GM21515 (cell line): ENCODE data around the gene SASH3.

ENCODE experiments used
- ATAC-seq: cut with Tn5 transposase; IDR thresholded peaks from one replicate; pipeline ENCODE4 v1.9.1; 2021; ENCODE audit not compliant: unreplicated experiment

Gene SASH3

DNA sequence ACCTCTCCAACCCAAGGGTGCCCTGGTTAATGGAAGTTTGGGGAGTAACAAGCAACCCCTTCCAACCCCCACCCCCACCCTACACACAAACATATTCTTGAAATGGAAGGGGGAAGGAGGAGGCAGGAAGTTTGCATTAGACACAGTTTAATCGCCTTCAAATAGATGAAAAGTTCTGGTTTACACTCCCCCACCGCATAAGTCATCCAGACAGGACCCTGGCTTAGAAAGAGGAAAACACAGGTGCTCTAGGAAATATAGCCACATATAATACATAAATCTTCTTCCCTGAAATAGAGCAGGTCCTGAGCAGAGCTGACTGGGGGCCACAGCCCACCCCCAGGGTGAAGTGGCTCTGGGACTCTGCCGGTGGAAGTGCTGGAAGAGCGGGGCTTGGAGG, 25.1 kb downstream of the SASH3 start:
- ATAC-seq, result no peak

DNA sequence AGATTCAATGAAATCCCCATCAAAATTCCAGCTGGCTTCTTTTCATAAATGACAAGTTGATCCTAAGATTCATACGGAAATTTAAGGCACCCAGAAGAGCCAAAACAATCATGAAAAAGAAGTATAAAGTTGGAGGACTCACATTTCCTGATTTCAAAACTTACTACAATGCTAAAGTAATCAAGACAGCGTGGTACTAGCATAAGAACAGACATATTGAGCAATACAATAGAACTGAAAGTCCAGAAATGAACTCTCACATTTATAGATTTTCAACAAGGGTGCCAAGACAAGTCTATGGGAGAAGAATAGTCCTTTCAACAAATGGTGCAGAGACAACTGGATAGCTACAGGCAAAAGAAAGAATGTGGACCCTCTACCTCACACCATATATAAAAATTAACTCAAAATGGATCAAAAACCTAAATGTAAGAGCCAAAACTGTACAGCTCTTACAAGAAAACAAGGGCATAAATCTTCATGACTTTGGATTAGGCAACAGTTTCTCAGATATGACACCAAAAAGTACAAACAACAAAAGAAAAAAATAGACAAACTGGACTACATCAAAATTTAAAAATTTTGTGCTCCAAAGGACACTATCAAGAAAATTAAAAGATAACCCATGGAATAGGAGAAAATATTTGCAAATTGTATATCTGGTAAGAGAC, 28.5 kb downstream of the SASH3 start:
- no peak for ATAC-seq

DNA sequence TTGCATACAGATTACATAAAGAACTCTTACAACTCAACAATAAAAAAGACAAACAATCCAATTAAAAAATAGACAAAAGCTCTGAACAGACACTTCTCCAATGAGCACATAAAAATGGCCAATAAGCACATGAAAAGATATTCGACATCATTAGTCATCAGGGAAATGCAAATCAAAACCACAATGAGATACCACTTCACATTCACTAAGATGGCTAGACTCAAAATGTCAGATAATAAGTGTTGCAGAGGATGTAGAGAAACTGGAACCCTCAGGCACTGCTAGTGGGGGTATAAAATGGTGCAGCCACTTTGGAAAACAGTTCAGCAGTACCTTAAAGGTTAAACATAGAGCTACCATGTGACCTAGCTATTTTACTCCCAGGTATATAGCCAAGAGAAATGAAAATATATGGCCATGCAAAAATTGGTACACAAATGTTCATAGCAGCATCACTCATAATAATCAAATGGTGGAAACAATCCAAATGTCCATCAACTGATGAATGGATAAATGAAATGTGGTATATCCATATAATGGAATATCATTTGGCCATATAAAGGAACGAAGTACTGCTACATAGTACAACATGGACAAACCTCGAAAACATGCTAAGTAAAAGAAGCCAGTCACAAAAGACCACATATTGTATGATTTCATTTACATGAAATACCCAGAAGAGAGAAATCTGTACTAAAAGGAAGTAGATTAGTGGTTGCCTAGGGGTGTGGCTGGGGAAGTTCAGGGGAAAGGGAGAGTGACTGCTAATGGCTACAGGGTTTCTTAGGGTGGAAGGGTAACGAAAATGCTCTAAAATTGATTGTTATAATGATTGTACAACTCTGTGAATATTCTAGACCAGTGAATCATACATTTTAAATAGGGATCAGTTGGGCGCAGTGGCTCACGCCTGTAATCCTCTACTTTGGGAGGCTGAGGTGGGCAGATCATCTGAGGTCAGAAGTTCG, 29.4 kb downstream of the SASH3 start:
- ATAC-seq, result no peak

DNA sequence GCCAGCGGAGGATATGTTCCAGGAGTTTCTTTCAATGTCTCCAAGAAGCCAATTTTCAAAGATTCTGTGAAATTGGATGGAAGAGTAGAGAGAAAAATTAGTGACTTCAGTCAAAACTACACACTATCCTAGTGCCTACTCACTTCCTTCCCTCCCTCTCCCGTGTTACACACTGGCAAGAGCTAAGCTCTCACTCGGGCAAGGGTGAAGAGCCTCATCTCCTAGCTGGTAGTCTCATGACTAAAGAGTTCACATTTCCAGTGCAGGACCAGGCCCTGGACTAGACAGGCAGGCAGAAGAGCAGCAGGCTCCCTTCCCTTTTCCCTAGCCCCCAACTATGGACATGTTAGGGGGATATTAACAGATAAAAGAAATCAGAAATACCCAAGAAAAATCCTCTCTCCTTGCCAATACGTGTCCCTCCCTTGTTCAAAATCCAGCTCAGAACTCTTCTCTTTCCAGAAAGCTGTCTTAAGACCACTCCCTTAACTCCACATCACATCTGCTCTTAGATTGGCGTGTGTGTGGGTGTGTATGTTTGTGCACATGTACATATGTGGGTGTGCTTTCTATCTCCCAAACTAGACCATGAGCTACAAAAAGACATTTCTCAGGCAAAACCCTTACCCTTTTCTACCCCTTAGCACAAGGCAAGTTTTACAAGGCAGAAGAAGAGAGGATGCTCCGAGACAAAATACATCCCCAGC, 34.1 kb downstream of the SASH3 start:
- no peak for ATAC-seq

DNA sequence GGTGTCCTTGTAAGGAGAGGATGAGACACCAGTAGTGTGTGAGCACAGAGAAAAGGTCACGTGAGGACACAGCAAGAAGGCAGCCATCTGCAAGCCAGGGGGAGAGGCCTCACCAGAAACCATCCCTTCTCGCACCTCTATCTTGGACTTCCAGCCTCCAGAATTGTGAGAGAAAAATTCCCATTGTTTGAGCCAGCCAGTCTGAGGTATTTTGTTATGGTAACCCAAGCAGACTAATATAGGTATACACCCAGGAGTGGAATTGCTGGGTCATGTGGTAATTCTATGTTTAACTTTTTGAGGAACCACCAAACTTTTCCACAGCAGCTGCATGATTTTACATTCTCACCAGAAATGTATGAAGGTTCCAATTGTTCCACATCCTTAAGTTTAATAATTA, 38.4 kb downstream of the SASH3 start:
- ATAC-seq, result no peak

DNA sequence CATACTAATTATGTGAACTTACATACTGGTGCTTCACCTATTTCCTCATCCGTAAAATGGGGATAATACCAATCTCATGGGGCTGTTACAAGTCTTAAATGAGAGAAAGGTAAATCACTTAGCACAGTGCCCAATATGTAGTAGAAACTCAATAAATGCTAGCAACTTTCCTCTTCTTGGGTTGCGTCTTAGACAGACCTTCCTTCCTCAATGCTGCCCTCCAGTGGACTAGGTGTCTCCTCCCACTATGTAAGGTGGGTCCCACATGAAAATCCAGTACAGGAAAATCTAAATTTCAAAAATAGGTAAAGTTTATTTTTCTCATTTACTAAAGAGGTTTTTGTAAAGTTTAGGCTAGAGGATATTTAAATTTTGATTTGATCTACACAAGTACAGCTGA, 43.4 kb downstream of the SASH3 start:
- no peak for ATAC-seq

DNA sequence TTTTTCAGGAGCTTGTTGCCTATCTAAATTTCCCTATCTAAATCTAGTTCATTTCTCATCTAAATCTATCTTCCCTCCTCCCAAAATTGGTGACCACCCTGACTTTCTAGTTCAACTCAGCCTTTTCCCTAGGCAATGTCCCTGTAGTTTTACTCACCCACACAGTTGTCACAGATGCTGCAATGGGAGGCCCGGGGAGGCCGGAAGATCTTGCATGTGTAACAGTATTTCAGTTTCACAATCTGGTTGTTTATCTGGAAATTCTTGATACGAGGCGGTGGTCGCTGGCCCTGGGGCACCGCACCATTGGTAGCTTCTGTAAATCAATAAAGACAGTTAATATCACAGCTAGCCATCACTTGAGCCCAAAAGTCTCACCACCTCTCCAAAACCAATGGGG, 43.8 kb downstream of the SASH3 start:
- no peak for ATAC-seq

DNA sequence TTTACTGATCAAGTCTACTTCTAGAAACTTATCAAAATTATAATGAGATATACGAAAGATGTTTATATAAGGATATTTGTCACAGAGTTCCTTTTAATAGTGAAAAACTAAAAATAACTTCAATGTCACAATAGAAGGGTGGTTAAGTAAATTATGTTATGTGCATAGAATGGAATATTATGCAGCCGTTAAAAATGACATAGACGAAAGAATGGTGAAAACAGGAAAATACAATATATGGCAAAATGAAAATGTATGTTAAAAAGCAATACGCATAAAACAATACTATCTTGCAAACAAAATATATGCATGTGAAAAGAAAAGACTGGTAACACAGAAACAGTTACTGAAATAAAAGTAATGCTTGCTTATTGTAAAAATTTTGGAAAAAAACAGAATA, 44.9 kb downstream of the SASH3 start:
- ATAC-seq, result no peak

DNA sequence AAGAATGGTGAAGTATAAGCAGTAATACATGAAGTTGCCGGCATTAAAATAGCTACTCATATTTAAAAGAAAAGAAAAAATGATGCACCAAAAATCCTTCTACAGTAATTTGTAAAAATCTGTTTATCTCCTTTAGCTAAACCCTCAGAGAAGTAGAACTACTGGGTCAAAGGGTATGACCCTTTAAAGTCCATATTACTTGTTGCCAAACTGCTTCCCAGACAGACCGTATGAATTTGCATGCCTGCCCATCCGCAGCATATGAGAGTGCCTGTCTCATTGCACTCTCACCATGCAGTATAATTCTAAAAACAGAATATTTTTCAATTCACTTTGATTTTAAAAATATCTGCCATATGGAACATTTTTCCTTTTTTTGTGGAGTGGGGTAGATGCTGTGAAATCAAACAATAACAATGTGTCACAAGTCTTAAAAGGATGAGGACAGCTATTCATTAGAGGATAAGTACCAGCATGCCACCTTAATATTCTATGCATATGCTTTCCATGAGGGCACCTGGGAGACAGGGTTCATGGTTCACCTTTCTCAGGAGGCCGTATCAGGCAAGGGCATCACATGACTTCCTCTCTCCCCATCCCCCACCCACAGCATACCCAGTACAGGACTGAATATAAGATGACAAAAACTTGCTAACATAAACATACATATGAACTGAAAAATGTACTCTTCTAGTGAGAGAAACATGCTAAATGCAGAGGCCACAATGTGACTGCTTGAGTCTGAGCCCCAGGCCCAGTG, 46.2 kb downstream of the SASH3 start:
- ATAC-seq, result no peak

DNA sequence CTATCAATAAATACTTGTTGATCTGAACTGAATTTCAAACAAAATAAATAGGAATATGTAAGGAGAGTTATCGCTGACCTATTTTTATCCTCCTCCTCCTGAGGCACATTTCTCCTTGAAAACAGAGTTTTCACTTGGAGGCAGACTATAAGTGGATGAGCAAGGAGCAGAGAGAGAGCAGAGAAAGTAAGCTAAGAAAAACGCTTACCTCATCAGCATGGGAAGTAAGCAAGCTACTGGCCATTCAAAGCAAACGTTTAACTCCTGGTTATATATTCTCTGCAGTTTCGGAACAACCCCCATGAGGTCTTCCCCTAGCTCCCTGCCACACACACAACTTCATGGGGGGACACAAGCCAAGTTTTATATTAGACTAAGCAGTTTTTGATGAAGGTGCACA, 50.7 kb downstream of the SASH3 start:
- no peak for ATAC-seq

DNA sequence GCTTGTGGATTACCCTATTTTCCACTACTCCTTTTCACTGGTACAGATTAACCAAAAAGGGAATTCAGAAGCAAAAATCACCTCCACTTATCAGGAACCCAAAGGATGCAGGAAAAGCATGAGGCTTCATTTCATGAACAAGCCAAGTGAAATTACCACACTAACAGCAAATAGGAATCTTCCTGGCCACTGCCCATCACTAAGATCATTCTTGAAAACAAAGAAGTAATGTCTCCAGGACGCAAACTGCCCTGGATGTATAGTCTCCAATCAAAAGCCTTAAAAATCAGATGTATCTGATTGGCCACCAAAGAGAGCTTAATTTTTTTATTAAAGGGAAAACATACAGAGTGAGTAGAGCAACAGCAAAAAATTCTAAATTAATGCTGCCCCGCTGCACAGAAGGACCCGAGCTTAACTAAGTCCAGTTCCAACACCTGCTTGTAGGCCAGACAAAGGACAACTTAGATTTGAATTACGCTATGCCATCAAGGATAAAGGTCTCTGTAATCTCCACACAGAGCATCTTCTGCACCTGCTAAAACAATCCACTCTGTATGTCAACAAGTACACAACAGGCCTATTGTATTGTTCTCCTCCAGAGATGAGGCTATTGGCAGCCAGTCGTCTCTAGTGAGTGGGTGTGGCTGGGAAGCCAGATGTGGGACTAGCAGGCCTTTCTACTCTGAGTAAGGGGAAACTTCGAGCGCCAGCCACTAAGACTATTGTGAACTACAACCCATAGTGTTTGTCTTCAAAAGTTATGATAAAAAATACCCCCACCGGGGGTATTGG, 51.5 kb downstream of the SASH3 start:
- ATAC-seq, result no peak

DNA sequence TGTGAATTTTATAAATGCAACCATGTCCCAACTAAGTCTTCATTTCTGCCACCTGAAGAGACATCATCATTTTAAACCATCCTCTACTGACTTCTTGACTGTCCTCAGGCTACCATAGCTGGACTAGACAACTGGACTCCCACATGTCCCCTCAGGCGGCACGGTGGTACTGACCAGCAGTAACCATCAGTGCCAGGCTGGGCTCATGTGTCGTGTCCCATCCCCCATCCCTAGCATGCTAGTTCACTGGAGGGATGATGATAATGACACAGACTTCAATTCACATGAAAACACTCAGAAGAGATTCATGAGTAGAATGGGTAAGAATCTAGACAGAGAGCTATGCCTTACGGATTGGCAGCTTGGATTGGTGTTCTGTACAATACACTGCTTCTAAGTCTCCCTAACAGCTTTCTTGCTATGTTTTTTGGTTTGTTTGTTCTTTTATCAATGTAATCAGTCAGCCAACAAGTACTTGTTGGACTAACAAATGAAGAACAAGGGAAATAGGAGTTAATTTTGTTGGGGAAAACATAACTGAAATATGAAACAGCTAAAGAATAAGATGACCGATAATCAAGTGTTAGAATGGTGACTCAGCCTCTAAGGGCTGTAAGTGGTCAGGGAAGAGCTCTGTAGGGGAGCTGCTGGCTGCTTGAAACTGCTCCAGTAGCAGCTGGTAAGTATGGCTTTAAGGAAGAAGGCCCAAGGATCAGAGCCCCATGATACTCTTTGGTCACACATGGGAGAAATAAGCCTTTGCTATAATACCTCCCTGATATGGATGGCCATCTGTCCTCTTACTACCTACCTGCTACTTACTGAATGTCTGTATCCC, 53.6 kb downstream of the SASH3 start:
- ATAC-seq, result no peak

DNA sequence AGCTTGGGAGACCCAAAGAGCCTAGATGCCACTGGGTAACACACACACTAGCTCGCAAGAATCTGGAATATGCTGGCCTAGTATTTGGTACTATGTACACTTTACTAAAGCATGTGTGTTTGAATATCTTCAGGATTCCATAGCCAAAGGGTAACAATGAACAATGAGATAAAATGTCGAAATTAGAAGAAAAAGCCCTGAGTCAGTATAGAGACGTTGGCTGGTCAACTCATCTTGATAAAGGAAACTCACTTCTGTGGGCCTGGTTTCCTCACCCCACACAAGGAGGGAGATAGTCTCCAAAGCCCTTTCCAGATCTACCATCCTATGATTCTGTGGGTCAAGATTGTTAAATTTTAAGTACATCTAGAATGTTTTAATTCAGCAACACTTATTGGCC, 57.1 kb downstream of the SASH3 start:
- ATAC-seq, result no peak

DNA sequence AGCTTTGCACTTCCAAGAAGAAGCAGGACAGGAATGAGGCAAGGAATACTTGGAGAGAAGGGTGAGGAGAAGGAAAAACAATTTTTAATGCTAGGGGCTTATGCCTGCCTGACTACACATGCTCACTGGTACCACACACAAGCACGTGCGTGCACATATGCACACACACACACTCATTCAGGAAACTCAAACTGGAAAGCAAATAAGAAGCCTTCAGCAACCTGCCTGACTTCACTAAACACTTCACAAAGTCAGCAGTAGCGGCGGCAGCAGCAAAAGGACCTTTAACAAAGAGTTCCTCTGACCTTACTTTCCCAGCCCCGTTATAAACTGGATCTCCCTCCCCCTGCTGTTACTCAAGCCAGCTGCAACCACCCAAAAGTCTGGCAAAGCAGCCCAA, 60.6 kb downstream of the SASH3 start:
- ATAC-seq, result no peak

DNA sequence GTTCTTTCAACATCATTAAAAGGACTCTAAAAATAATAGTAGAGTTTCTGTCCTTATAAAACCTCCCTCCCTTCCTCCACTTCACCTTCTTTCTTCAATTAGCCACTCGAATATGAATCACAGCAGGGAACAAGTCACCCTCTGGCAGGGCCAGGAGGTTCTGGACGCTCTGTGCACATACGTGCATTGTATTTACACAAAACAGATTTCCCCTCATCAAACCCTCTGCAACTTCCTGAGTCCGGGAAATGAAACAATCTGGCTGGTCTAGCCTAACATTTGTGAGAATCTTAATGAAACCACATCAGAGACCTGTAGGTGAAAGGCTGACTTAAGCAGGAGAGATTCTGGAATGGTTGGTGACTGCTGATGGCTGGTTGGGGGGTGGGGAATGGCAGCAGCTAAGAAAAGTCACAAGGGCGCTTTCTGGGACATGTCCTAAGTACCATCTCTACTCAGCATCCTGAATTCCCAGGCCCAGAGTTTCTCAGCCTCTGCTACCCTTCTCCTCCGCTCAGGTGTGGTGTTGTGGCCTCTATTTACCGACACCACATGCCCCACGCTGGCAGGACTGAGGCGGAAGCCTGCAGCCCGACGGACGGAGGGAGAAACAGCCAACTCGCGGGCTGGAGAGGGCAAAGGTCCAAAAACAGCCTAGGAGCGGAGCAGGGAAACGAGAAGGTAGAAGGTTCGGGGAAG, 62.9 kb downstream of the SASH3 start:
- no peak for ATAC-seq

DNA sequence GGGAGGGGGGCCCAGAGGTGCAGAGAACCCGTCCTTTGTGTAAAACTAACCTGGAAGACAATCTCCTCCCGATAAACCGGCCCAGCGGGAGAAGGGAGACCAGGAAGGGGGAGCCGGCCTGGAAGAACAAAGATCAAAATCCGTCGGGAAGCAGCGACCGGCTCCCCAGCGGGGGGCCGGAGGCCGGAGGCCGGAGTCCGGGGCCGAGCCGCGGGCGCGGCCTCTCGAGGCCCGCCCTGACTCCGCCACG, 63.4 kb downstream of the SASH3 start:
- ATAC-seq, result no peak

DNA sequence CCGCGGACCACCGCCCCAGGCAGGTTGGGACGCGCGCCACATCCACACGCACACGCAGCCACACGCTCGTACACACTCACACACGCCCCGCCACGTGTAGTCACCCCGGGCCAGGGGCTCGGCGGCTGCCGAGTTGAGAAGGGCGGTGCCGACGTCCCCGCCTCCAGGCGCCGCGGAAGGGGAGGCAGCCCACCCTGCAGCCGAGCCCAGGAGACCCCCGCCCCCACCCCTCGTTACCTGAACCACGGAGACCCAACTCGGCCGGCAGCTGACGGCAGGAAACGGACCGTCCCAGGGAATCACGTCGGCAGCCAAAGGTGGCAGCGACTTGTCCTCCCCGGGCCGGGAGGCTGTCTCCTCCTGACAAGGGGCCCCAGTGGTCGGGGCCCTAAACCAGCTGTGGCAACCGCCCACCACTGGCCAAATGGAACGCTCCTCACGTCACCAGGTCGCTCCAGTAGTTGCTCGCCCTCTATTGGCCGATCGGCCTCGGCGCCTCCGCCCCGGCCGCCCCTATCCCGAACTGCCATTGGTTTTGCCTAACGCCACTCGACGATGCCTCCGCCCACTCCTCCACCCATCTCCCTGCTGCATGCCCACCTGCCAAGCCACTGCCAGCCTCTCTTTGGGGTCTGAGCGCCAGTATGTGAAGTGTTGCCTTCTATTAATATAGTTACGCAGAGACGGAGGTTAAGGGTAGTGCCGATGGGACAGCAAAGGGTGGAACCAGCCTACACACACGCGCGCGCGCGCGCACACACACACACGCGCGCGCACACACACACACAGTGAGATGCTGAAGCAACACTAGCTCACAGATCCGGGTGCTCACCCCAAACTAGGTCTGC, 63.9 kb downstream of the SASH3 start, which contains the start of gene ZDHHC9:
Gene ZDHHC9, minus strand, starts transcription at position 428 of the 848 bp plus-strand sequence. CDS start 1,941 bp downstream, outside the sequence.
- peak; percentile 98 for ATAC-seq
